AG10803 (cell line): ENCODE results near the gene SLCO2A1.

ENCODE experiments used
- DNase-seq: peaks from one replicate; pipeline ENCODE4 v3.0.0; 2010; ENCODE audit warnings: low read depth
- H3K4me3 ChIP-seq: 2 replicates; pipeline ENCODE4 v1.5.1; 2011; ENCODE audit warnings: mild to moderate bottlenecking, low read length, control low read depth
- TF ChIP-seq, protein P1 (sequence below): conservative IDR thresholded peaks from 2 replicates; pipeline ENCODE4 v1.5.1; 2011; ENCODE audit warnings: mild to moderate bottlenecking, low read length, control low read depth, inconsistent platforms

Gene SLCO2A1

GRCh38 chr3:133998691-133999241 is 31.0 kb downstream of the SLCO2A1 start:
- H3K4me3 ChIP-seq, result no peak overlapping the region
- TF ChIP-seq, protein P1, sequence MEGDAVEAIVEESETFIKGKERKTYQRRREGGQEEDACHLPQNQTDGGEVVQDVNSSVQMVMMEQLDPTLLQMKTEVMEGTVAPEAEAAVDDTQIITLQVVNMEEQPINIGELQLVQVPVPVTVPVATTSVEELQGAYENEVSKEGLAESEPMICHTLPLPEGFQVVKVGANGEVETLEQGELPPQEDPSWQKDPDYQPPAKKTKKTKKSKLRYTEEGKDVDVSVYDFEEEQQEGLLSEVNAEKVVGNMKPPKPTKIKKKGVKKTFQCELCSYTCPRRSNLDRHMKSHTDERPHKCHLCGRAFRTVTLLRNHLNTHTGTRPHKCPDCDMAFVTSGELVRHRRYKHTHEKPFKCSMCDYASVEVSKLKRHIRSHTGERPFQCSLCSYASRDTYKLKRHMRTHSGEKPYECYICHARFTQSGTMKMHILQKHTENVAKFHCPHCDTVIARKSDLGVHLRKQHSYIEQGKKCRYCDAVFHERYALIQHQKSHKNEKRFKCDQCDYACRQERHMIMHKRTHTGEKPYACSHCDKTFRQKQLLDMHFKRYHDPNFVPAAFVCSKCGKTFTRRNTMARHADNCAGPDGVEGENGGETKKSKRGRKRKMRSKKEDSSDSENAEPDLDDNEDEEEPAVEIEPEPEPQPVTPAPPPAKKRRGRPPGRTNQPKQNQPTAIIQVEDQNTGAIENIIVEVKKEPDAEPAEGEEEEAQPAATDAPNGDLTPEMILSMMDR, result no peak
- no peak for DNase-seq

GRCh38 chr3:133997871-133998635 is 31.7 kb downstream of the SLCO2A1 start:
- DNase-seq, result no peak
- TF ChIP-seq, protein P1, result no peak
- no peak overlapping the region for H3K4me3 ChIP-seq

GRCh38 chr3:133996996-133997395 is 32.7 kb downstream of the SLCO2A1 start:
- DNase-seq, result no peak
- no peak overlapping the region for H3K4me3 ChIP-seq
- TF ChIP-seq, protein P1, result no peak

- DNase-seq, result no peak
These were observed 33.5 kb downstream of the SLCO2A1 start for GRCh38 chr3:133996251-133996661.

DNA sequence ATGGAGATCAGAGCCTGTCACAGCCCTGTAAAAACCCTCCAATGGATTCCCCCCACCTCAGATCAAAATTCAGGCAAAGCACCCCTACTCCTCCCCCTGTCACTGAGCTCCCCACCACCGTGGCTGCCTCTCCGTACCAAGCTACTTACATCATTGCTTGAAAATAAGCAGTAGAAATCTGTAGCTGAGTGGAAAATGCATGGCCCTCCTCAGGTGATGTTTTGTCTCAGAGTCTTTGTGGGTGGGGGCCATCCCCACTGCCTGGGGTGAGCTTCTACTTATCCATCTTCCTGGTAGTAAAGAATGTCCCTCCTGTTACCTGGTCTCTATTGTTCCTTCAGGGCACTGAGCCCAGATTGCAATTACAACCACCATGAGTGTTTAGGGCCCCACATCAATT is 34.5 kb downstream of the SLCO2A1 start:
- DNase-seq, result no peak
- H3K4me3 ChIP-seq, result no peak overlapping the region
- TF ChIP-seq, protein P1, result no peak

More at GRCh38 chr3:133996251-133996661, 33.5 kb downstream of the SLCO2A1 start:
- TF ChIP-seq, protein P1, result no peak
- H3K4me3 ChIP-seq, result no peak overlapping the region

GRCh38 chr3:133994166-133994890 is 35.4 kb downstream of the SLCO2A1 start:
- TF ChIP-seq, protein P1, result no peak
- no peak for DNase-seq
- no peak overlapping the region for H3K4me3 ChIP-seq
